Mesodermal cell (in vitro differentiated cells): ENCODE data around the gene GRIP1.

Experiments used
- H3K27ac ChIP-seq: 2 replicates; pipeline ENCODE4 v1.7.0; 2013; ENCODE audit warnings: mild to moderate bottlenecking, low read depth, low read length, moderate library complexity; ENCODE audit not compliant: severe bottlenecking
- H3K36me3 ChIP-seq: 2 replicates; pipeline ENCODE4 v1.7.1; 2013; ENCODE audit warnings: mild to moderate bottlenecking, low read length, moderate library complexity; ENCODE audit not compliant: control insufficient read depth, insufficient read depth
- H3K4me1 ChIP-seq: one replicate; pipeline ENCODE4 v1.7.1; 2013; ENCODE audit warnings: mild to moderate bottlenecking, low read length; ENCODE audit not compliant: insufficient read depth, control insufficient read depth, poor library complexity, severe bottlenecking
- H3K4me3 ChIP-seq: 2 replicates; pipeline ENCODE4 v1.7.0; 2013; ENCODE audit warnings: low read length, control low read depth, mild to moderate bottlenecking; ENCODE audit not compliant: insufficient read depth, poor library complexity, severe bottlenecking; ENCODE audit errors: extremely low read depth
- H3K9me3 ChIP-seq: 2 replicates; pipeline ENCODE4 v1.7.1; 2013; ENCODE audit warnings: mild to moderate bottlenecking, low read length, moderate library complexity; ENCODE audit not compliant: control insufficient read depth
- WGBS, 2 experiments: methylation state at CpG; one replicate each; pipeline ENCODE4 v1.1.5; 2013; ENCODE audit warnings: missing lambda C conversion rate in 2 of 2; ENCODE audit not compliant: insufficient coverage in 2 of 2; 5-methylcytosine and 5-hydroxymethylcytosine counted together

The GRIP1 gene

DNA sequence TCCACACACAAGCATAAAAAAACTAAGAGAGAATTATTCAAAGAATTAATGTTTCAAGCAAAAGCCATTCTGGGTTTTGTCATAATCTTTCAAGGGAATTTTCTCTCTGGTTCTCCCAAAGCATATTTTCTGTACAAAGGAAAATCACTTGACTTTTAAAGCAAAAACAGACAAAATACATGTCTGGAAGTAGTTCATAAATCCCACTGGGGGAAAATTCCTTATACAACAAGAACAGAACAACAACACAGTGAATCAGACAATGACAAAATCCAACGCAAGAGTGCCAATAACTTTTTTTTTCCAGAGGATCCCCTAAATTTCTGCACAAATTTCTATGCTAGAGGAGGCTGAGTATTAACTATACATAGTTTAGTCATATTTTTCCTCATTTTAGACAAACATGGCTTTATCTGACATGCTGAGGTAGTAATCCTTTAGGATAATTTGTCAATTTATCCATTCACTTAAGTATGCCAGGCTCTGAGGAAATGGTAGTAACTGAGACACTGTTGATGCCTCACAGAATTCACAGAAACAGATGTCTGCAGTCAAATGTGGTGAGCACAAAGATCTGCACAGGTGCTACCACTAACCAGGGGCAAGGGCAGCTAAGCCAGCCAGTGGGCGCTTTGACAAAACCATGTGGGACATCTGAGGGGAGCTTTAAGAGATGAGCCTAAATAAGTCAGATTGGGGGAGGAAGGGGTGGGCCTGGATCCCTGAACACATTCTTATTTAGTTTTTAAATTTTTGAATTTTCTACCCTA, 38.0 kb downstream of the GRIP1 start:
- no peak overlapping the region for H3K27ac ChIP-seq
- 83 to 100% methylated on average over 1 of the region's 2 CpGs for WGBS, 2 experiments
- H3K36me3 ChIP-seq, result no peaks in the 10 kb centered on the region

GRCh38 chr12:66638666-66639065, 40.2 kb downstream of the GRIP1 start:
- Histone ChIP-seq H3K9me3 (no peaks in the 10 kb centered on the region), H3K27ac (no peak overlapping the region), H3K36me3 (no peaks in the 10 kb centered on the region), H3K4me3 (no peak overlapping the region), H3K4me1 (no peaks in the 10 kb centered on the region)
- 100% methylated on average over 1 of the region's 2 CpGs; no CpG with 5 or more reads in 1 of the 2 experiments for WGBS, 2 experiments

More for the DNA sequence above, 38.0 kb downstream of the GRIP1 start:
- no peak overlapping the region for H3K4me3 ChIP-seq
- no peaks in the 10 kb centered on the region for H3K4me1 ChIP-seq
- H3K9me3 ChIP-seq, result no peaks in the 10 kb centered on the region

- no peaks in the 10 kb centered on the region for H3K9me3 ChIP-seq
- no peaks in the 10 kb centered on the region for H3K36me3 ChIP-seq
- no CpG with 5 or more reads among the region's 3 CpGs for WGBS, 2 experiments
These were observed 41.1 kb downstream of the GRIP1 start for GRCh38 chr12:66637699-66638301.

DNA sequence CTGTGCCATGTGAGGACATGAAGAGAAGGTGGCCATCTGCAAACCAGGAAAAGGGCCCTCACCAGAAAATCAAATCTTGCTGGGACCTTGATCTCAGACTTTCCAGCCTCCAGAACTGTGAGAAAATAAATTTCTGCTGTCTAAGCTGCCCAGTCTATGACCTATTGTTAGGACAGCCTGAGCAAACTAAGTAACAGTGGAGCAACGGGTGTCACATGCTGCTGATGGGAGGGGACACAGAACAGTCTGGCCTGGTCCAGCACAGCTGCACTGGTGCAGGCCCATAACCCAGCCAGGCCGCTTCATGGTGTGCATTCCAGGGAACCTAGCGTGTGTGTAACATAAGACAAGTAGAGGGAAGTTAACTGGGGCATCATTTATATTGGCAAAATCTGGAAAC, 42.1 kb downstream of the GRIP1 start:
- no peaks in the 10 kb centered on the region for H3K36me3 ChIP-seq
- H3K9me3 ChIP-seq, result no peaks in the 10 kb centered on the region
- H3K27ac ChIP-seq, result no peak overlapping the region
- H3K4me1 ChIP-seq, result no peaks in the 10 kb centered on the region
- no peak overlapping the region for H3K4me3 ChIP-seq
- WGBS, 2 experiments, result 60 to 84% methylated on average over 1 to 3 of the region's 3 CpGs

More at GRCh38 chr12:66637699-66638301, 41.1 kb downstream of the GRIP1 start:
- Histone ChIP-seq H3K4me3 (no peak overlapping the region), H3K4me1 (no peaks in the 10 kb centered on the region), H3K27ac (no peak overlapping the region)

DNA sequence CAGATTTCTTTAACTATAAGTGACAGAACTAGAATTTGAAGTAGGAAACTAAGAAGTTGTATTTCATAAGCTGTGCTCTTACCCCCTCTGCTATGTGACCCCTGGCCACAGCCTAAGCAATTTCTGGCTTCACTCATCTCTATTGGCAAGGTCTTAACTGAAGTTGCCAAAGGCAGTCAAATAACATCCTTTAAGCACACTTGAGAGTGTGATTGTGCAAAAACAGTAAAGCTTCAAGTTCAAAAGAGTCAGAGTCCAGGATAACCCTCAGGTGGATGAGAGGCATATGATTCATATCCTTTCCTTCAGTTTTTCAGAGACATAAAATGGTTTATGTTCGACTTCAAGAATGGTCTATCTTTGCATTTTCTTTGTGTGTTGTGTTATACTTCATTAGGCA, 45.2 kb downstream of the GRIP1 start:
- Histone ChIP-seq H3K27ac (no peak overlapping the region), H3K36me3 (no peaks in the 10 kb centered on the region), H3K9me3 (no peaks in the 10 kb centered on the region), H3K4me3 (no peak overlapping the region), H3K4me1 (no peaks in the 10 kb centered on the region)
- no CpG with 5 or more reads among the region's 1 CpG for WGBS, 2 experiments

- Histone ChIP-seq H3K9me3 (no peaks in the 10 kb centered on the region), H3K4me1 (no peaks in the 10 kb centered on the region), H3K27ac (no peak overlapping the region), H3K36me3 (no peaks in the 10 kb centered on the region), H3K4me3 (no peak overlapping the region)
- 94 to 100% methylated on average over 1 to 3 of the region's 5 CpGs for WGBS, 2 experiments
These were observed 49.6 kb downstream of the GRIP1 start for GRCh38 chr12:66629138-66629870.

- Histone ChIP-seq H3K4me1 (peaks cover 5% of the 10 kb centered on the region), H3K27ac (no peak overlapping the region), H3K4me3 (no peak overlapping the region), H3K36me3 (no peaks in the 10 kb centered on the region), H3K9me3 (no peaks in the 10 kb centered on the region)
- 57 to 65% methylated on average over 1 to 2 of the region's 2 CpGs for WGBS, 2 experiments
These were observed 50.9 kb downstream of the GRIP1 start for GRCh38 chr12:66627988-66628317.

DNA sequence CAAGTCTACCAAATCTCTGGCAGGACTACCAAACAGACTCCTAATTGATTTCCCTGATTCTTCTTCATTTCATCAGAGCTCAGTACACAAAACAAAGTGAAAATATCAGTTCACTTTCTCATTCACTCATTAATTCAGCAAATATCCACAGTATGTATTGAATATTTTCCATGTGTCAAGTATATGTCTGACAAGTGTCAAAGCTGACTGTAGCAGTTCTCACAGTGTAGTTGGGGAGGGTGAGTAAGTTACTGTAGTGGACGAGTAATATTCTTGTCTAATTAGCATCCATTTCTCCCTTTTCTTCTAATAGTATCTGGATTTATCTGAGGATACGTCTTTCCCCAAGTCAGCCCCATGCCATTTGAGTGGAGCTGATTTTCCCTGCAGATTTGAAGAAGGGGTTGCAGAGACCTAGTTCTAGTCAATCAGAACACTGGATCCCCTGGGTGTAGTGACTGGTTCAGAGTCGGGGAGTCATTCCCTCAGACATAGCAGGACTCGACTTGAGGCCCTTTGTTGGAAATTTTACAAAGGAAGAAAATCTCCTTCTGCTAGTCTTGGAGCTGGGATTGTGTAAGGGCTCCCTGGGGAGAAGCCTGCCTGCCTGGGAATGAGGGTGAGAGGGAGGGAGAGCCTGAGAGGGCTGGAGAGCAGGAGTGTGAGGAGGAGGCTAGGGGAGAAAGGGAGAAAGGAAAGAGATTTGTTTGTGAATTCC, 51.4 kb downstream of the GRIP1 start:
- 0 to 100% methylated on average over 1 of the region's 4 CpGs for WGBS, 2 experiments

GRCh38 chr12:66624806-66625205, 54.1 kb downstream of the GRIP1 start:
- peaks cover 17% of the 10 kb centered on the region for H3K4me1 ChIP-seq
- no peaks in the 10 kb centered on the region for H3K9me3 ChIP-seq
- no CpG with 5 or more reads among the region's 2 CpGs for WGBS, 2 experiments
- no peak overlapping the region for H3K27ac ChIP-seq
- H3K4me3 ChIP-seq, result no peak overlapping the region
- no peaks in the 10 kb centered on the region for H3K36me3 ChIP-seq

More for the DNA sequence above, 51.4 kb downstream of the GRIP1 start:
- Histone ChIP-seq H3K4me3 (no peak overlapping the region), H3K9me3 (no peaks in the 10 kb centered on the region), H3K36me3 (no peaks in the 10 kb centered on the region), H3K4me1 (peaks cover 5% of the 10 kb centered on the region), H3K27ac (no peak overlapping the region)

DNA sequence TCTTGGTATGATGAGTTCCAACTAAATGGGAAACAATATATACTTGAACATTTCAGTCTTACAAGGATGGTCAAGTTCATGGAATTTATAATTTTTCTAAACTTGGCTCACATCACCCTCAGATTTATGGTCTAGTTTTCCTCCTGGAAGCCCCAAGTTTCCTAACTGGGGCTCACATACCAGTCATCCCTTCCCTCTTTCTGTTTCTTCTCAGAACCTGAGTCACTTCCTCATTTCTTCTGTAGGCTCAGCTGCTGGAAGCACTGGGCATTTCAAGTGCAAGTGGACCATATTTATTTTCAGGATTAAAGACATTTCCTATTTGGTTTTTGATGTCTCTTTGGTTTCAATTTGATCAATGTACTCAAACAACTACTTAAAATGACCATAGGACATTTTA, 55.4 kb downstream of the GRIP1 start:
- no peaks in the 10 kb centered on the region for H3K9me3 ChIP-seq
- no peak overlapping the region for H3K4me3 ChIP-seq
- peaks cover 27% of the 10 kb centered on the region for H3K4me1 ChIP-seq

More for the DNA sequence above, 55.4 kb downstream of the GRIP1 start:
- Histone ChIP-seq H3K27ac (no peak overlapping the region), H3K36me3 (no peaks in the 10 kb centered on the region)
